K562 (cell line): Measurements from ENCODE around the gene DDRGK1. TPM values are rescaled to one million over a fixed set of nuclear protein-coding genes. Genes with fewer than 3 reads are reported as not detected.

Experiments used
- ATAC-seq: fragments of 200-7000 bp; cut with Tn5 transposase; 3 replicates; pipeline ENCODE4 v1.9.1; 2020; ENCODE audit warnings: moderate library complexity
- BruUV-seq: library from RNA; stranded (reverse); fragments of 400-500 nt; replicated peaks from 2 replicates; lab custom pipeline; 2021; lab: Mats Ljungman, UMichigan
- CTCF ChIA-PET: fragments of 300-600 bp; formaldehyde crosslinking; extraction: SDS; loops from one replicate; lab custom pipeline; 2021; ENCODE audit warnings: low intra/inter-chr PET ratio; lab: Yijun Ruan, JAX
- POLR2A ChIA-PET: fragments of 300-600, 350-650 bp; sonication (Branson Sonifier 250); formaldehyde crosslinking; extraction: SDS; loops from one replicate; lab custom pipeline; 2021; ENCODE audit warnings: antibody characterized with exemption, inconsistent platforms; lab: Yijun Ruan, JAX
- DNase-seq, 4 experiments: peaks; one replicate each; pipeline versions ENCODE4 v3.0.0 to v3.0.0-alpha.2; 2011 to 2018; ENCODE audit warnings: low spot score in 3 of 4, mixed read lengths in 3 of 4; ENCODE audit errors: extremely low read depth in 1 of 4
- FAIRE-seq: peaks from 2 replicates; lab custom pipeline; 2011; peaks lifted over from hg19 to GRCh38; lab: Jason Lieb, UNC
- H2AFZ ChIP-seq: 2 replicates; pipeline ENCODE4 v1.6.0; 2011; ENCODE audit warnings: low read depth, low read length, control low read depth, inconsistent platforms
- H3K27ac ChIP-seq: fragments of 200-600 bp; 3 replicates; pipeline ENCODE4 v1.8.0; 2011; ENCODE audit warnings: low read depth, mild to moderate bottlenecking, control low read depth, inconsistent platforms, low read length, moderate library complexity, mixed read lengths; ENCODE audit errors: extremely low read depth
- H3K27me3 ChIP-seq, 2 experiments: fragments of 300-600 bp in 1 of 2; 2 replicates in 1 of 2; 3 replicates in 1 of 2; pipeline versions ENCODE4 v1.6.0 to v1.8.0; 2011; ENCODE audit warnings: inconsistent platforms in 2 of 2, low read length in 2 of 2, mild to moderate bottlenecking in 1 of 2, mixed read lengths in 1 of 2, moderate library complexity in 1 of 2; ENCODE audit not compliant: control insufficient read depth in 2 of 2, insufficient read depth in 2 of 2
- H3K36me3 ChIP-seq: fragments of 300-600 bp; 3 replicates; pipeline ENCODE4 v1.8.0; 2011; ENCODE audit warnings: mild to moderate bottlenecking, low read length, inconsistent platforms; ENCODE audit not compliant: control insufficient read depth, insufficient read depth
- H3K4me1 ChIP-seq, 2 experiments: fragments of 200-600 bp in 1 of 2; replicated peaks in 1 of 2; 2 replicates in 1 of 2; 3 replicates in 1 of 2; pipeline versions ENCODE4 v1.5.1 to v1.8.0; 2011; ENCODE audit warnings: inconsistent platforms in 2 of 2, low read length in 2 of 2, mild to moderate bottlenecking in 1 of 2, mixed read lengths in 1 of 2, moderate library complexity in 1 of 2; ENCODE audit not compliant: control insufficient read depth in 2 of 2, insufficient read depth in 2 of 2
- H3K4me2 ChIP-seq: 2 replicates; pipeline ENCODE4 v1.6.1; 2011; ENCODE audit warnings: low read length, control low read depth, inconsistent platforms, mixed read lengths; ENCODE audit not compliant: insufficient read depth
- H3K4me3 ChIP-seq: fragments of 200-600 bp; sonication (generic), shearing (Covaris generic); 2 replicates; pipeline ENCODE4 v1.5.1; 2016; ENCODE audit warnings: control low read depth, inconsistent platforms
- H3K79me2 ChIP-seq: fragments of 200-600 bp; 3 replicates; pipeline ENCODE4 v1.8.0; 2011; ENCODE audit warnings: low read length, inconsistent platforms; ENCODE audit not compliant: control insufficient read depth, insufficient read depth
- H3K9ac ChIP-seq, 2 experiments: 2 replicates each; pipeline versions ENCODE4 v1.6.0 to v1.6.1; 2011; ENCODE audit warnings: low read depth in 2 of 2, low read length in 2 of 2, control low read depth in 1 of 2, inconsistent platforms in 1 of 2, mild to moderate bottlenecking in 1 of 2, mixed read lengths in 1 of 2; ENCODE audit not compliant: insufficient read depth in 1 of 2
- H3K9me1 ChIP-seq: one replicate; pipeline ENCODE4 v1.6.0; 2011; ENCODE audit warnings: inconsistent platforms, mild to moderate bottlenecking, low read length, moderate library complexity; ENCODE audit not compliant: control insufficient read depth, insufficient read depth
- H3K9me3 ChIP-seq: replicated peaks from 2 replicates; pipeline ENCODE4 v1.5.1; 2011; ENCODE audit warnings: low read depth, low read length, inconsistent platforms; ENCODE audit not compliant: control insufficient read depth, insufficient read depth
- H4K20me1 ChIP-seq: replicated peaks from 2 replicates; pipeline ENCODE4 v1.6.1; 2011; ENCODE audit warnings: low read length, inconsistent platforms, mixed read lengths; ENCODE audit not compliant: control insufficient read depth, insufficient read depth
- NCOA1 ChIP-seq: fragments of 450-650 bp; IDR thresholded peaks from 2 replicates; pipeline ENCODE4 v1.6.1; 2016; ENCODE audit warnings: low read depth
- NFXL1 ChIP-seq: fragments of 450-650 bp; formaldehyde crosslinking; IDR thresholded peaks from 2 replicates; pipeline ENCODE4 v1.4.0; 2021; ENCODE audit warnings: mild to moderate bottlenecking
- RBM25 ChIP-seq: fragments of 200-400 bp; formaldehyde crosslinking; IDR thresholded peaks from 2 replicates; pipeline ENCODE4 v1.6.1; 2018; ENCODE audit warnings: low read length, low read depth, moderate library complexity; ENCODE audit not compliant: severe bottlenecking
- ZBED1 ChIP-seq: IDR thresholded peaks from 2 replicates; pipeline ENCODE4 v1.6.1; 2014
- ZNF76 ChIP-seq: fragments of 250-450 bp; sonication (Bioruptor Pico); IDR thresholded peaks from 2 replicates; pipeline ENCODE4 v1.4.0; 2020; ENCODE audit warnings: mild to moderate bottlenecking, moderate library complexity, borderline replicate concordance
- WGBS: fragments of 100-300 bp; shearing (Covaris generic); methylation state at CpG from one replicate; pipeline ENCODE4 v1.1.6; 2016; ENCODE audit warnings: low coverage, mixed read lengths; ENCODE audit not compliant: insufficient coverage; ENCODE audit errors: missing lambda C conversion rate; 5-methylcytosine and 5-hydroxymethylcytosine counted together
- in situ Hi-C: fragments of 300-500 bp; cut with MboI; formaldehyde crosslinking; loops from 4 replicates; pipeline ENCODE4 v1.15.0; 2018; ENCODE audit warnings: inconsistent platforms, mixed read lengths
- intact Hi-C: fragments of 100-400 bp; cut with micrococcal nuclease; formaldehyde crosslinking; loops from 2 replicates; pipeline ENCODE4 v1.14.2; 2022
- polyA plus RNA-seq, 8 experiments: library from polyadenylated mRNA; depleted of rRNA in 4 of 8; stranded (reverse) in 5 of 8; unstranded in 3 of 8; fragments of >200 nt; fragmentation: Nextera tagmentation in 2 of 8; fragmentation: Illumina TruSeq in 1 of 8; extraction: Ambion mirVana in 2 of 8; extraction: Trizol in 1 of 8; gene quantifications; 2 replicates each; pipeline versions ENCODE4 v1.2.1 to v1.2.3, GENCODE V29; 2011 to 2014; ENCODE audit warnings: inconsistent platforms in 1 of 8, missing spikeins in 1 of 8
- total RNA-seq, 7 experiments: library from RNA; depleted of rRNA in 6 of 7; stranded (reverse); fragments of >200 nt in 6 of 7; fragmentation: Illumina TruSeq in 2 of 7; extraction: Trizol in 2 of 7; gene quantifications; 2 replicates each; pipeline versions ENCODE4 v1.2.1 to v1.2.3, GENCODE V29; 2011 to 2021; ENCODE audit warnings: low replicate concordance in 1 of 7

Gene DDRGK1
- total and polyA plus RNA-seq, 9 of the 15 experiments (the other 6 are each of a cell fraction or from before 2014, with no cell fraction given) = 2.3 to 54.4 (median 29.1) TPM

GRCh38 chr20:3161316-3162079 lies 43.0 kb downstream of the DDRGK1 start:
- H3K27me3 ChIP-seq = no peaks in the 10 kb centered on the region
- intact Hi-C loops = no loop called here
- peaks cover 34% of the 10 kb centered on the region for H3K79me2 ChIP-seq
- DNase-seq (no peak), ATAC-seq (no peak), FAIRE-seq (no peak)
- WGBS = 52% methylated on average over 3 of the region's 5 CpGs
- H3K9me1 ChIP-seq = no peaks in the 10 kb centered on the region
- POLR2A ChIA-PET = interaction anchor here (0.7 to 1.4 kb wide), 2 partner anchors 11 to 117 kb away, joined by 3 to 6 read pairs; no protein-coding TSS in a partner anchor
- peaks cover 8% of the 10 kb centered on the region; the same call in 2 of the 3 replicates for H3K36me3 ChIP-seq
- no peaks in the 10 kb centered on the region for H3K9me3 ChIP-seq
- H3K4me2 ChIP-seq = no peak overlapping the region
- peaks cover 24% of the 10 kb centered on the region for H4K20me1 ChIP-seq
- in situ Hi-C loops = no loop called here
- CTCF ChIA-PET = no interaction called here
- no TSS peak for BruUV-seq
- no peak overlapping the region for H3K4me3 ChIP-seq
- H3K4me1 ChIP-seq = peaks cover 15 to 38% of the 10 kb centered on the region in 2 experiments; a peak in 4 of 5 replicates
- peak overlapping the region in 1 of 2 experiments; percentile 43; a peak in 1 of 4 replicates for H3K9ac ChIP-seq
- no peak overlapping the region for H3K27ac ChIP-seq
- no peak overlapping the region for H2AFZ ChIP-seq
- no peak for TF ChIP-seq NFXL1 (CRISPR knock-in tag)
- no peak for TF ChIP-seq ZNF76 (CRISPR knock-in tag)
- TF ChIP-seq RBM25 = peak; percentile 60

GRCh38 chr20:3160418-3160817 lies 44.1 kb downstream of the DDRGK1 start:
- peaks cover 16% of the 10 kb centered on the region for H3K36me3 ChIP-seq
- DNase-seq = no peak
- peak overlapping the region; percentile 88 for H3K4me2 ChIP-seq
- CTCF ChIA-PET = no interaction called here
- no peaks in the 10 kb centered on the region for H3K9me1 ChIP-seq
- no peaks in the 10 kb centered on the region for H3K27me3 ChIP-seq
- no peak for FAIRE-seq
- 65% methylated on average over 6 of the region's 6 CpGs for WGBS
- no peak overlapping the region for H2AFZ ChIP-seq
- H3K27ac ChIP-seq = peak overlapping the region; percentile 93
- POLR2A ChIA-PET = interaction anchor here (0.6 to 4.1 kb wide), 5 partner anchors 11 to 449 kb away, joined by 3 to 42 read pairs (median 3); no protein-coding TSS in a partner anchor
- no peak for ATAC-seq
- no TSS peak for BruUV-seq
- peaks cover 17 to 28% of the 10 kb centered on the region in 2 experiments; a peak in 4 of 5 replicates for H3K4me1 ChIP-seq
- no peaks in the 10 kb centered on the region for H3K9me3 ChIP-seq
- H3K4me3 ChIP-seq = peak overlapping the region; percentile 86
- intact Hi-C loops = no loop called here
- H3K9ac ChIP-seq = peak overlapping the region in 1 of 2 experiments; percentile 93; a peak in 3 of 4 replicates
- TF ChIP-seq NCOA1 = no peak
- TF ChIP-seq ZBED1 = no peak
- TF ChIP-seq, all 486 proteins: peak for 0
- H4K20me1 ChIP-seq = peaks cover 26% of the 10 kb centered on the region
- H3K79me2 ChIP-seq = peaks cover 45% of the 10 kb centered on the region
- in situ Hi-C loops = no loop called here
